ENCODE results near the gene UNC5CL.
"Not testable (repeated sequence)": the region's sequence is repeated elsewhere in the genome, so short reads cannot be mapped to it uniquely, and the experiment has no call there.

UNC5CL gene

GRCh38 chr6:41013466-41014153, 25.4 kb downstream of the UNC5CL start:
- in situ Hi-C loops (cut with MboI; ENCODE audit: low sequenced_read_pairs), result no loop called here

DNA sequence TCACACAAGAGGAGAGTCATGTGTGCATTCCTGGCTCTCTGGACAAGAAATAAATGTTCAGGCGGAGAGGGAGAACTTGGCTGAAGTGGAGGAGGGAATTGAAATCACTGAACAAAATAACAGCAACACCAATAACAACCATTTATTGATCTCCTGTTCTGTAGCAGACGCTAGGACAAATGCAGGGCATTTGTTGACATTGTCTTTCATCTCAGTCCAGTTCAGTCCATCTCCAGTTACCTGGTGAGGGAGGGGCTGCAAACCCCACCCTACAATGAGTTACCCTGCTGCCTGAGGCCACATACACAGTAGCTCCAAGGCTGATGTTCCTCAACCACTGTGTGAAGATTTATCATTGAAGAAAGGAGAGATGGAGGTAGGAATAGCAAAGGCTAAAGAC, 27.3 kb downstream of the UNC5CL start:
- in situ Hi-C loops (cut with MboI; ENCODE audit: low sequenced_read_pairs), result no loop called here

- in situ Hi-C loops (cut with MboI; ENCODE audit: low sequenced_read_pairs), result no loop called here
Measured at GRCh38 chr6:41009669-41010068, 29.4 kb downstream of the UNC5CL start.

DNA sequence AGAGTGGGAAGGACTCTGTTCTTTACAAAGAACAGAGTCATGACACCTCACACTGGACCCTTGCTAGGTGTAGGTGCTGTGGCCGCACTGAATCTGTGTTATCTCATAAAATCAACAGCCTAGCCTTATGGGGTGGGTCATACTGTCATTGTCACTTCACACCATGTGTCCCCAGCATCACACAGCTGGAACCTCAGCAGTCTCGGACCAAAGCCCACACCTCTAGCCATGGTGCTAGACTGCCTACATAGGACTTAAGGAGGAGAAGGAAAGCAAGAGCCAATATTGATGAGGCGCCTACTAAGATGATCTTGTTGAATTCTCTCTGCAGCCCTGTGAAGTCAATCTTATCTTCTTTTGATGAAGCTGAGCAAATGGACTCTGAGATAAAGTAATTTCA, 31.0 kb downstream of the UNC5CL start:
- in situ Hi-C loops (cut with MboI; ENCODE audit: low sequenced_read_pairs), result no loop called here

- in situ Hi-C loops (cut with MboI; ENCODE audit: low sequenced_read_pairs), result not testable (repeated sequence)
Measured at GRCh38 chr6:41006980-41007379, 32.0 kb downstream of the UNC5CL start.

GRCh38 chr6:41006217-41006616, 32.8 kb downstream of the UNC5CL start:
- in situ Hi-C loops (cut with MboI; ENCODE audit: low sequenced_read_pairs), result not testable (repeated sequence)

DNA sequence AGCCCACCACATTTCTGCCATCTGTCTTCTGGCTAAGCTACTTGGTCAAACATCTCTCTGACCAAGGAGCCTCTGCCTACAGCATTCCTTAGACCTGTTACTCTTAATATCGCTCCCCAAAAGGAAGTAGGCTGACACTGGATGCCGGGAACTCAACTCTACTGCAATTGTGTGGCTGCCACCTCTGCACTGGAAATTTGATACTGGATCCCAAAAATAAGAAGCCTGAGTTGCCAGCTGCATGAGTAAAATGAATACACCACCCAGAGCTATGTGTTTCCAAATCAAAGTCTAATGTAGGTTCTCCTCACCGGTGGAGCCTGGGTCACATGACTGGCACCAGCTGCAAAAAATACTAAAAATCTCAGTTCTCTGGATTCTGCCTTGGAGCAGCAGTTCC, 36.9 kb downstream of the UNC5CL start:
- in situ Hi-C loops (cut with MboI; ENCODE audit: low sequenced_read_pairs), result no loop called here

DNA sequence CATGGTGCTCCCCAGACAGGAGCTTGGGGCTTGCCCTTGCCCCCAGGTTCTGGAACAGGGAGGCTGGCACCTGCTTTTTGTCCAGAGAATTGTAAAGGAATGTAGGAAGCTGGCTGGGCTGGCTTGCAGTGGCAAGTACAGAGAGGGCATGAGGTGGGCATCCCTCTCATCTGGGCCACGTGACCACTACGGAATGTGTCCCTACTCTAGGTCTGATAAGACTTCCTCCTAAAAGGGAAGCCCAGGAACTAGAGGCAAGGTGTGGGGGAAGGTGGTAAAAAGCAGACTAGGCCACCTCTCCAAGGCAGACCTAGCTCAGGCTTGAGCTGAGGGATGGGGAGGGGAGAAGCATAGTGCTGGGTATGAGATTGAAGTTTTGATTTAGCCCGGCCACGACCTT, 38.8 kb downstream of the UNC5CL start:
- in situ Hi-C loops (cut with MboI; ENCODE audit: low sequenced_read_pairs), result no loop called here

DNA sequence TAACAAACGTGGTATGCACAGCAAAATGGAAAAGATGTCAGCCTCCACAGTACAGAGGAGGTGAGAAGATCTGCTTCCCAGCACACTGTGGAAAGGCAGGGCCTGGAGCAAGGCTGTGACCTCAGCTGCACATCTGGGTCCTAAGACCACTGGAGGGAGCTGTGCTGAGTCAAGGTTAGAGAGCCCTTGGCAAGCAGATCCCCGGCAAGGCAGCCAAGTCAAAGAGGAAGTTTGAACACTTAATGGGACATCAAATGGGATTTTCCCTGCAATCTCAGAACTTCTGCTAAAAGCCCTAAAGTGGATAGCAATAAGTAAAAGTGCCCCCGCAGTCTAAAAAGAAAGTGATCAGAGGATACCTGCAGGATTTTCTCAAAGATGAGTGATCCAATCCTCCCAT, 39.5 kb downstream of the UNC5CL start:
- in situ Hi-C loops (cut with MboI; ENCODE audit: low sequenced_read_pairs), result no loop called here

GRCh38 chr6:40998661-40999060, 40.4 kb downstream of the UNC5CL start:
- in situ Hi-C loops (cut with MboI; ENCODE audit: low sequenced_read_pairs), result no loop called here

DNA sequence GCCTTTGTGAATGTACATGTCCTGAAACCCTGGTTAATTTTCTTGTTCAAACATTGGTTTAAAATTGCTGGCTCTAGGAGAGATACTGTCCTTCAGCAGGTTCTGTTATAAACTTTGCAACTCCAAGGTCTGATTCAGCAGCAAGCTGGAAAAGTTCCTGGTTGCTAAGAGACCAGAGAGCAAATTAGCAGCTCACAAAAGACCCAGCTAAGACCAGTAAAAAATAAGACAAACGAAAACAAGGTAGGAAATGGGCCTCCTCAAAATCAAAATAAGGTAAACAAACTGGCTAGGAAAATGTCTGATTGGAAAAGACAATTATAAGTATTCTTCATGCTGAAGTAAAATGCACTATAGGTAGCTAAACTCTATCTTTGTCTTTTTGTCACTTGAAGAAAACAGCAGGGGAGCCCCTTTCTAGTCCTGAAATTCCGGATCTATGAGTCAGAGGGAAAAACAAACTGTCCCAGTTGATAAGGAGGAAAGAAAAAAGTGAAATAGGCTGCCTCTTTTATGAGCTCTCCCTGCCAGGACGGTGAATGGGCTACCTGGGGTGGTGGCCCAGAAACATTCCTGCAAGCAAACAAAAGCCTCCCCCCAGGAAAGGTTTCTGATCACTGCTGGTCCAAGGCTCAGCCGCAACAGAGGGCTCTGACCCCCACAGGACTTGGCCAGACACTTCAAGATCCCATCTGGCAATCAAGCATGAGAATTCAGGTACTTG, 41.6 kb downstream of the UNC5CL start:
- in situ Hi-C loops (cut with MboI; ENCODE audit: low sequenced_read_pairs), result no loop called here

- in situ Hi-C loops (cut with MboI; ENCODE audit: low sequenced_read_pairs), result no loop called here
Measured at GRCh38 chr6:40996591-40997233, 42.3 kb downstream of the UNC5CL start.

- in situ Hi-C loops (cut with MboI; ENCODE audit: low sequenced_read_pairs), result no loop called here
Measured at GRCh38 chr6:40992746-40993145, 46.3 kb downstream of the UNC5CL start.

GRCh38 chr6:40990301-40990700, 48.7 kb downstream of the UNC5CL start:
- in situ Hi-C loops (cut with MboI; ENCODE audit: low sequenced_read_pairs), result no loop called here

DNA sequence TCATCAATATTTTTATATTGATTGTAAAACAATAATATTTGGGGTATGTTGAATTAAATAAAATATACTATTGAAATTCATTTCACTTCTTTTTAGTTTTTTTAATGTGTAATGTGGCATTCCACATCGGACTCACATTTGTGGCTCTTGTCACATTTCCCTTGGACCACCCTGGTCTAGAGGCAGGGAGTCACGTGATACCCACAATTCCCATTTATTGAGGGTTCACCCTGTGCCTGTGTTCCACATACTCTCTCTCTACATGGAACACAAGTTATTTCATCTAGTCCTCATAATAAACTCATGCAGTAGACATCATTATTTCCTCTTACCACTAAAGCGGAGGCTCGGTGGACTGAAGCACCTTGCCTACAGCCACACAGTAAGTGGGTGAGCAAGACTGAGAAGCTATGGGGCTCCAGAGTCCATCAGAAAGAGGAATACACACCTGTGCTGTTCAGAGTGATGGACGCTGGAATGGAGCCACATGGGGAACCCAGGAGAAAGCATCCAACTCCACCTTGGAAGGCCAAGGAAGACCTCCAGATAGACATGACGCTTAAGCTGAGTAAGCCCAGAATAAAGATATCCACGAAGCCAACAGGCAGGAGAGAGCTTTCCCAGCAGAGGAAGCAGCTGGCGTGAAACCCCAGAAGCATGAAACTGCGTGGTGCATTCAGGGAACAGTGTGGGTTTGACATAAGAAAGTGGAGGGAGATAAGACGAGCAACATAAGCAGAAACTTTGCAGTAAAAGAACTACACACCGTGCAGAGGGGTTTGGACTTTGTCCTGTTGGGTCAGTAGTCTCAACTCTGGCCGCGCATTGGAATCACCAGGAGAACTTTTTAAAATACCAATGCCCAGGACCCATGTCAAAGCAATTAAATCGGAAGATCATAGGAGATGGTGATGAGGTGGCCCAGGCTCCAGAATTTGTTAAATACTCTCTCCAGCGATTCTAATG, 49.5 kb downstream of the UNC5CL start:
- in situ Hi-C loops (cut with MboI; ENCODE audit: low sequenced_read_pairs), result no loop called here

DNA sequence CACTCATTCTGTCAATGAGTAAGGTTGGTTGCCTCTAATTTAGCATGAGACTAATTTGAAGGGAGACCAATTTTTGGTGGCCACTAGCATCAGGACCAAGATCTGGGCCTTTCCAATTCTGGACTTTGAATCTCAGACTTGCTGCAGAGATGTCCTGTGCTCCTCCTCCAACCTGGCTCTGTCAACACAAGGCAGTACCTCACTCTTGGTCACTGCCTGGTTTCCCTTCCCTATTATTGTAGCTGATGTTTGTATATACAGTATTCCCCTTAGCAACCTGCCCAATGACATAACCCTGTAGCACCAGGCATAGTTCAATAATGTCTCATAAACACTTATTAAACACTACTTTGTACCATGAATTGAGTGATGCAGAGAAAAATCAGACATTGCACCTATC, 50.4 kb downstream of the UNC5CL start:
- in situ Hi-C loops (cut with MboI; ENCODE audit: low sequenced_read_pairs), result no loop called here

DNA sequence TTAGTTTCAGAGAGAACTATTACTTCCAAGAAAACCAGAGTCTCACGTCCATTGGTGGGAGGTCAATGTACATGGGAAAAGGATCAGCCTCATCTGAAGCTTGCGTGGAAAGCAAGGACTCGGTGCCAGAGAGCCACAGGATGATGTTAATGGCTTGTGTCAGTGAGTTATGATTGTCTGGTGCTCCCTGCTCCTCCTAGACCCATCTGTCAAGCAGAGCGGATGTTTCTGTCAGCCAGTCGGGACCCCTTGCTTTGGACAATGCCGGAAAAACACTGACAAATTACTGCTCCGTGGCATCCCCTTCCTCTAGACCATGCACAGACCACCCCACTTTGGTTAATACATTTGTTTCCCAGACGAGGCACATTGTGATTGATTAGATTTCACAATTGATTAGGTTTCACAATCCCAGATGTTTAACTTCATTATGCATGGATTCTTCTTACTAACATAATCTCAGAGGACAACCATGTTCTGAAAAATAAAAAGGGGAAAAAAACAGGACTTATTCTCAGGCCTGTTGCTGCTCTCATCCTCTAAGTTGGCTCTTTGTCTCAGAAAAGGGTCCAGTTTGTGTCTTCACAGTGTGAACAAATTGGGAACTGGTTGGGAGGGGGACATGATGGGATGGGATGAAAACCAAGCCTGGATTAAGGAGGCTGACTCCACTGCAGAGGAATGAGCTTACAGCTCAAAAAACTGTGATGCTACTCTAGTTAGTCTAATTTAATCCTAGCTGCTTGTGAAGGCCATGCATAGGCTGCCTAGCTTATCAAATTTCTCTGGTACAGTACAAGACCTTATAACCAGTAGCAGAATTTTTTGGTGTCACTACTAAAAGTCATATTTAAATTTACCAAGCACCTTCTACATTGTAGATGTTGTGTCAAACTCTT, 51.9 kb downstream of the UNC5CL start:
- in situ Hi-C loops (cut with MboI; ENCODE audit: low sequenced_read_pairs), result no loop called here

GRCh38 chr6:40986364-40986763, 52.7 kb downstream of the UNC5CL start:
- in situ Hi-C loops (cut with MboI; ENCODE audit: low sequenced_read_pairs), result no loop called here

DNA sequence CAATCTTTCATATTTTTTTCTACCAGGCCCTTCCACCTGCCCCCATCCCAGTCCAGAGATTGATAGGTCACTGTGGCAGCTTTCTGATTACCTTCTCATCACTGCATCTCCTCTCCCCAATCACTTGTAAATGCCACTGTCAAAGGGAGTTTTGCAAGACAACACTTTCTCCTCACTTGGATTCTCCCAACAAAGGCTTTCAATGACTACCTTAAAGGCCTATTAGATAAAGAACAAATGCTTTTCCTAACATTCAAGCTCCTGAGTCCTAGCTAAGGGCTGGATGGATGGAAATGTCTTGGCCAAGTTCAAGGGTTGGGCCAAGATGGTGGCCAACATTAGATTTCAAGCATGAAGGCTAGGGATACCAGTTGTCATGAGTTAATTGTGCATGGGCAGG, 55.3 kb downstream of the UNC5CL start:
- in situ Hi-C loops (cut with MboI; ENCODE audit: low sequenced_read_pairs), result no loop called here

GRCh38 chr6:40982917-40983316, 56.1 kb downstream of the UNC5CL start:
- in situ Hi-C loops (cut with MboI; ENCODE audit: low sequenced_read_pairs), result no loop called here

Measured in HL-60/S4 treated with phorbol 12-myristate 13-acetate at 8.2 ng/mL for 4 days and 3 days (cell line).